Measurements from ENCODE around the gene TMC3. TPM values are rescaled to one million over a fixed set of nuclear protein-coding genes. Genes with fewer than 3 reads are reported as not detected.

The TMC3 gene
- total RNA-seq, 4 donors from 2014 or later, result 0.17 to 0.99 (median 0.47) TPM

DNA sequence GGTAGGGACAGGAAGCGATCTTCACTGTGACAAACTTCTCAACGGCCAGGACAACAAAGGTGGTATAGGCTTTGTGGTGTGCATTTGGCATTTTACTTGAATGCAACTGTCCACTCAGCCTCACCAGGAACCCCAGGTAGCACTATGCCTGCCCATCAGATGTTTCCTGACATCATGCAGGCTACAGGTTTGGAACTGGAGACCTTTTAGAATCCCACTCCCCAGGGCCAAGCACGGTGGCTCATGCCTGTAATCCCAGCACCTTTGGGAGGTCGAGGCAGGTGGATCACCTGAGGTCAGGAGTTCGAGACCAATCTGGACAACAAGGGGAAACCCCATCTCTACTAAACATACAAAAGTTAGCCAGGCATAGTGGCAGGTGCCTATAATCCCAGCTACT, 59.6 kb downstream of the TMC3 start:
- Histone ChIP-seq H3K27me3 (no peaks in the 10 kb centered on the region), H3K36me3 (peaks cover 9 to 54% (median 39%) of the 10 kb centered on the region in 4 donors), H3K4me1 (peaks cover 5 to 26% (median 22%) of the 10 kb centered on the region in 4 donors), H3K27ac (replicated peaks in 1 of 4) (no peak overlapping the region), H3K9me3 (no peaks in the 10 kb centered on the region), H3K4me3 (no peak overlapping the region)
- DNase-seq (ENCODE audit: extremely low spot score), result no peak
- WGBS, result 88% methylated on average over 5 of the region's 5 CpGs
- TF ChIP-seq EP300 (IDR thresholded peaks at IDR 0.05) (no peak), POLR2AphosphoS5 (IDR thresholded peaks at IDR 0.05) (no peak), POLR2A (IDR thresholded peaks at IDR 0.05; ENCODE audit: low read depth) (no peak)
- TF ChIP-seq, protein P1, sequence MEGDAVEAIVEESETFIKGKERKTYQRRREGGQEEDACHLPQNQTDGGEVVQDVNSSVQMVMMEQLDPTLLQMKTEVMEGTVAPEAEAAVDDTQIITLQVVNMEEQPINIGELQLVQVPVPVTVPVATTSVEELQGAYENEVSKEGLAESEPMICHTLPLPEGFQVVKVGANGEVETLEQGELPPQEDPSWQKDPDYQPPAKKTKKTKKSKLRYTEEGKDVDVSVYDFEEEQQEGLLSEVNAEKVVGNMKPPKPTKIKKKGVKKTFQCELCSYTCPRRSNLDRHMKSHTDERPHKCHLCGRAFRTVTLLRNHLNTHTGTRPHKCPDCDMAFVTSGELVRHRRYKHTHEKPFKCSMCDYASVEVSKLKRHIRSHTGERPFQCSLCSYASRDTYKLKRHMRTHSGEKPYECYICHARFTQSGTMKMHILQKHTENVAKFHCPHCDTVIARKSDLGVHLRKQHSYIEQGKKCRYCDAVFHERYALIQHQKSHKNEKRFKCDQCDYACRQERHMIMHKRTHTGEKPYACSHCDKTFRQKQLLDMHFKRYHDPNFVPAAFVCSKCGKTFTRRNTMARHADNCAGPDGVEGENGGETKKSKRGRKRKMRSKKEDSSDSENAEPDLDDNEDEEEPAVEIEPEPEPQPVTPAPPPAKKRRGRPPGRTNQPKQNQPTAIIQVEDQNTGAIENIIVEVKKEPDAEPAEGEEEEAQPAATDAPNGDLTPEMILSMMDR (IDR thresholded peaks at IDR 0.05), result no peak
- intact Hi-C loops (cut with DNase I), result no loop called here

GRCh38 chr15:81313686-81314085, 60.3 kb downstream of the TMC3 start:
- TF ChIP-seq POLR2AphosphoS5 (IDR thresholded peaks at IDR 0.05), result no peak
- TF ChIP-seq, protein P1 (IDR thresholded peaks at IDR 0.05), result no peak
- TF ChIP-seq EP300 (IDR thresholded peaks at IDR 0.05), result no peak
- TF ChIP-seq POLR2A (IDR thresholded peaks at IDR 0.05; ENCODE audit: low read depth), result no peak
- peaks cover 9 to 54% (median 39%) of the 10 kb centered on the region in 4 donors for H3K36me3 ChIP-seq
- intact Hi-C loops (cut with DNase I), result no loop called here

DNA sequence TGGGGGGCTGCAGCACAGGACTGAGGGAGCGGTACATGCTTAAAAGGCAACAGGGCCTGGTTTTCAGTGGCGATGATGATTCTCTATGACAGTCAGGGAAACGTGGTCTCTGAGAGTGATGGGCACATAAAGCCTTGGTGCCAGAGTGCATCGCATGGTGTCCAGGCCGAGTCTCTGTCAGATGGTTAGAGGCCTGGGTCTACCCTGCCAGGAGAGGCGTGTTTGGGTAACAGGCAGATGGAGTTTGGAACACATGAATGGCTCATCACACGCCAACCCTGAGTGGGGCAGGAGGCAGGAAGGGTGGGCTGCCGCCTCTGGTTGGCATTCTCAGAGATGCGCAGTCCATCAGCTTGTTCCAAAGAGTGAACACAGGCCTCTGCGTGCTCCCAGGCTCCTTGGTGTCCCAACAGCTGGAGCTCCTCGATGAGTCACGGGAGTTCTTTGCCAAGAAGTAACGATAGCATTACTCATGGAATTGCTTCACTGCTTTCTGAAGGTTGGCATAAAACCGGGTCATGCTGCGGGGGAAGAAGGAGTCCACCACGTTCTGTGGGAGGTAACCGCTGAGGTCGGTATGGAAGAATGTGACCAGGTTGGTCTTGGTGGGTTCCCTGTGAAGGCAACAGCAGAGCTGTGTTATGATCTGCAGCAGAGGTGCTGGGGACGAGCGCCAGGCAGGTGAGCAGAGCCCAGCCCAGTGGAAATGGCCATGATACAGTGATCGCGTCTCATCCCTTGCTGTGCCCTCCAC, 61.0 kb downstream of the TMC3 start:
- H3K27me3 ChIP-seq, result no peaks in the 10 kb centered on the region
- intact Hi-C loops (cut with DNase I), result no loop called here
- peaks cover 4 to 54% (median 40%) of the 10 kb centered on the region in 4 donors for H3K36me3 ChIP-seq
- TF ChIP-seq POLR2A (IDR thresholded peaks at IDR 0.05; ENCODE audit: low read depth) (no peak), POLR2AphosphoS5 (IDR thresholded peaks at IDR 0.05) (peak; percentile 79 to 85)
- TF ChIP-seq, protein P1 (IDR thresholded peaks at IDR 0.05), result no peak
- no peak overlapping the region for H3K4me3 ChIP-seq
- DNase-seq (ENCODE audit: extremely low spot score), result peak; percentile 93
- 61% methylated on average over 12 of the region's 22 CpGs for WGBS
- peaks cover 5 to 26% (median 22%) of the 10 kb centered on the region in 4 donors for H3K4me1 ChIP-seq
- H3K27ac ChIP-seq (replicated peaks in 1 of 4), result peak overlapping the region; percentile 60 to 74 (median 66)
- H3K9me3 ChIP-seq, result no peaks in the 10 kb centered on the region

More at GRCh38 chr15:81313686-81314085, 60.3 kb downstream of the TMC3 start:
- Histone ChIP-seq H3K4me1 (peaks cover 5 to 26% (median 22%) of the 10 kb centered on the region in 4 donors), H3K9me3 (no peaks in the 10 kb centered on the region), H3K27ac (replicated peaks in 1 of 4) (peak overlapping the region; percentile 60 to 74 (median 66)), H3K4me3 (no peak overlapping the region), H3K27me3 (no peaks in the 10 kb centered on the region)
- DNase-seq (ENCODE audit: extremely low spot score), result no peak
- WGBS, result 92% methylated on average over 5 of the region's 5 CpGs

DNA sequence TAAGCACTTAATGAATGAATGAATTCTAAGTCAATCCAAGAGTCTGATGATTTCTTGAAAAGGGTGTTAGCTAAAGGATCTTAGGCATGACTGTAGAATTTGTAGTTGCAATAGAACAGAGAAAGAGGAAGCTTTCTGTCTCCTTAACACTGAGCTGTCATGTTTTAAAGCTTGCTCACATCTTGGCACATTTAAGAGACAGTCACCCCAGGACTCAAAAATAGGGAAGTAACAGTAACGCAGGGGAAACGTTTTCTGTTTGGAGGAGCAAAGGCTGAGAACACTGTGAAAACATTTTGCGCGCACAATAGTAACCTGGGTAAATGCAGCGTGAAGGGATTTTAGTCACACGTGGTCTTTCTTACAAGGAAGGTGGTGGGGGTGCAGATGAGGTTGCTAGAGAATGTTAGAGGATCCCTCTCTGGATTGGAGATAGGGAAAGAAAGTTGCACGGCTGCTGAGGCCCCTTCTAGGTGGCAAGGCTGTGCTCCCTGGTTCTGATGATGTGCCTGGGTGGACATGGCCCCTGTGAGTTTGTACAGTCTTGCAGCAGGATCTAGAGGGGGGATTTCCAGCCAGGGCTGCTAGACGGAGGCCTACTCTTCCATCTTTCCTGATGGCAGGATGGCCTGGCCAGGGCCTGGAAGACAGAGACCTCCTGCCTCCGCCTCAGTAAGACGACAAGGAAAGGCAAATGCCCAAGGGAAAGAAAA, 62.1 kb downstream of the TMC3 start:
- Histone ChIP-seq H3K27me3 (no peaks in the 10 kb centered on the region), H3K9me3 (no peaks in the 10 kb centered on the region), H3K4me1 (peaks cover 5 to 26% (median 22%) of the 10 kb centered on the region in 4 donors), H3K27ac (replicated peaks in 1 of 4) (peak overlapping the region; percentile 60 to 74 (median 66)), H3K36me3 (peaks cover 0 to 55% (median 39%) of the 10 kb centered on the region in 4 donors), H3K4me3 (no peak overlapping the region)
- intact Hi-C loops (cut with DNase I), result no loop called here
- TF ChIP-seq POLR2A (IDR thresholded peaks at IDR 0.05; ENCODE audit: low read depth) (no peak), EP300 (IDR thresholded peaks at IDR 0.05) (no peak), POLR2AphosphoS5 (IDR thresholded peaks at IDR 0.05) (no peak)
- TF ChIP-seq, protein P1 (IDR thresholded peaks at IDR 0.05), result no peak
- DNase-seq (ENCODE audit: extremely low spot score), result no peak
- 68% methylated on average over 10 of the region's 10 CpGs for WGBS

All from esophagus muscularis mucosa (tissue), 4 donors.